Measurements from ENCODE around the gene EEF1AKMT4.

Gene EEF1AKMT4

DNA sequence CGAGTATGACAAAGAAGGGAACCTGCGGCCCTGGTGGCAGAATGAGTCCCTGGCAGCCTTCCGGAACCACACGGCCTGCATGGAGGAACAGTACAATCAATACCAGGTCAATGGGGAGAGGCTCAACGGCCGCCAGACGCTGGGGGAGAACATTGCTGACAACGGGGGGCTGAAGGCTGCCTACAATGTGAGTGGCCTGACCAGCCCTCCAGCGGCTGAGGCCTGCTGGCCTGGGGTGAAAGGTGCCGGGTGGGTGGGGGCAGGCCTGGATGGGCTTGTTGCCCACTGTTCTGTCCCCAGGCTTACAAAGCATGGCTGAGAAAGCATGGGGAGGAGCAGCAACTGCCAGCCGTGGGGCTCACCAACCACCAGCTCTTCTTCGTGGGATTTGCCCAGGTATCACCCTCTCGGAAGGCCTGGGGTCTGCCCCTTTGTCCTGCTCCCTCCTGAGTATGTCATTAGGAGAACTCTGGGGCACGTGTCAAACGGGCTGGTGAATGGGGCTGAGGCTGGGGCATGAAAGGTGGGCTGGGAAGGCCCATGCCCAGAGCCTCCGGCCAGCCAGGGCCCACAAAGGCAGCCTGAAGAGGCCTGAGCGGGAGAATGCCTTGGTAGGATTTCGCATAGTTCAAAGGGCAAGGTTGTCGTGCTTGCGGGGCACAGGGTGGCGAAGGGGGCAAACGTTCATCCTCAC lies 41.7 kb downstream of the EEF1AKMT4 start:
- Histone ChIP-seq H3K27me3 (peaks cover 44% of the 10 kb centered on the region), H3K9me3 (no peaks in the 10 kb centered on the region), H3K4me1 (ENCODE audit: control insufficient read depth in 1 of 2, insufficient read depth in 1 of 2, low read depth in 1 of 2, low read length in 1 of 2) (no peaks in the 10 kb centered on the region), H3K4me3 (ENCODE audit: low read depth in 1 of 2, low read length in 1 of 2) (no peak overlapping the region), H3K36me3 (no peaks in the 10 kb centered on the region), H3K27ac (no peak overlapping the region)
- no peak for TF ChIP-seq CTCF (IDR thresholded peaks at IDR 0.05)

- Histone ChIP-seq H3K27ac (no peak overlapping the region), H3K4me1 (ENCODE audit: control insufficient read depth in 1 of 2, insufficient read depth in 1 of 2, low read depth in 1 of 2, low read length in 1 of 2) (no peaks in the 10 kb centered on the region), H3K27me3 (peaks cover 37% of the 10 kb centered on the region), H3K36me3 (no peaks in the 10 kb centered on the region), H3K9me3 (no peaks in the 10 kb centered on the region), H3K4me3 (ENCODE audit: low read depth in 1 of 2, low read length in 1 of 2) (no peak overlapping the region)
- TF ChIP-seq CTCF (IDR thresholded peaks at IDR 0.05): no peak
These were observed 42.4 kb downstream of the EEF1AKMT4 start for GRCh38 chr3:184291738-184292445.

GRCh38 chr3:184295771-184296170 lies 46.3 kb downstream of the EEF1AKMT4 start:
- Histone ChIP-seq H3K27me3 (peaks cover 14% of the 10 kb centered on the region), H3K27ac (no peak overlapping the region), H3K4me3 (ENCODE audit: low read depth in 1 of 2, low read length in 1 of 2) (no peak overlapping the region), H3K9me3 (no peaks in the 10 kb centered on the region), H3K4me1 (ENCODE audit: control insufficient read depth in 1 of 2, insufficient read depth in 1 of 2, low read depth in 1 of 2, low read length in 1 of 2) (peaks cover 18% of the 10 kb centered on the region in 2 experiments), H3K36me3 (peaks cover 6% of the 10 kb centered on the region)
- no peak for TF ChIP-seq CTCF (IDR thresholded peaks at IDR 0.05)

GRCh38 chr3:184296616-184297015 lies 47.1 kb downstream of the EEF1AKMT4 start:
- H3K9me3 ChIP-seq: no peaks in the 10 kb centered on the region
- no peak overlapping the region for H3K27ac ChIP-seq
- peaks cover 18% of the 10 kb centered on the region in 2 experiments for H3K4me1 ChIP-seq (ENCODE audit: control insufficient read depth in 1 of 2, insufficient read depth in 1 of 2, low read depth in 1 of 2, low read length in 1 of 2)
- peaks cover 12% of the 10 kb centered on the region for H3K36me3 ChIP-seq
- no peak for TF ChIP-seq CTCF (IDR thresholded peaks at IDR 0.05)
- H3K27me3 ChIP-seq: peaks cover 14% of the 10 kb centered on the region
- no peak overlapping the region for H3K4me3 ChIP-seq (ENCODE audit: low read depth in 1 of 2, low read length in 1 of 2)

GRCh38 chr3:184298759-184299487 lies 49.5 kb downstream of the EEF1AKMT4 start, which contains the start of gene PSMD2:
Gene PSMD2, plus strand, starts transcription at chr3:184299241. Its CDS starts 26 bp downstream, at chr3:184299267.
- peaks cover 14% of the 10 kb centered on the region for H3K27me3 ChIP-seq
- peak within 1 kb of the TSS; percentile 85 to 94 for H3K4me3 ChIP-seq (ENCODE audit: low read depth in 1 of 2, low read length in 1 of 2)
- H3K27ac ChIP-seq: peak within 1 kb of the TSS; percentile 84
- peaks cover 18% of the 10 kb centered on the region in 2 experiments for H3K4me1 ChIP-seq (ENCODE audit: control insufficient read depth in 1 of 2, insufficient read depth in 1 of 2, low read depth in 1 of 2, low read length in 1 of 2)
- TF ChIP-seq CTCF (IDR thresholded peaks at IDR 0.05): peak; percentile 45
- H3K36me3 ChIP-seq: peaks cover 35% of the 10 kb centered on the region
- no peaks in the 10 kb centered on the region for H3K9me3 ChIP-seq

All from neutrophil (primary cell).